ENCODE measurements around the gene GRID1.

GRCh38 chr10:86313621-86314041 lies 53.0 kb downstream of the GRID1 start:
- no peak for TF ChIP-seq CTCF (IDR thresholded peaks at IDR 0.05)
- no peak for TF ChIP-seq POLR2A (IDR thresholded peaks at IDR 0.05)

Measured in breast epithelium (tissue), 3 donors.